ENCODE results near the gene FABP1.

DNA sequence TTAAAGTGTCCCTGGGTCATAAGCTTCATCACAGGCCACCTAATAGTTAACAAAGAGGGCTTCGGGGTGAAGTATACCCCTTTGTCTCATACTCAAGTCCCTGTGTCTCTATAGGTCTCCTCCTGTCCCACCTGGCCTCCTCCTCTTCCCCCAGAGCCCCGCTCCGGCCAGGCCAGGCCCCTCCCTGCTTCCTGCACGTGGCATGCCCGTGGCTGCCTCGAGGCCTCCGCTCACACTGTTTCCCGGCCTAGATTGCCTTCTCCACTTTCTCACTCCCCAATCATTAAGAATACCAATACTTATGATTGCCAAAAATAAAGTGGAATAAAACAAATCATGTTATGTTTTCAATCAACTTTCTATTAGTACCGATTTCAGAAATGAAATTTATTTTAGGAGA, 41.5 kb downstream of the FABP1 start:
- TF ChIP-seq, protein P1, sequence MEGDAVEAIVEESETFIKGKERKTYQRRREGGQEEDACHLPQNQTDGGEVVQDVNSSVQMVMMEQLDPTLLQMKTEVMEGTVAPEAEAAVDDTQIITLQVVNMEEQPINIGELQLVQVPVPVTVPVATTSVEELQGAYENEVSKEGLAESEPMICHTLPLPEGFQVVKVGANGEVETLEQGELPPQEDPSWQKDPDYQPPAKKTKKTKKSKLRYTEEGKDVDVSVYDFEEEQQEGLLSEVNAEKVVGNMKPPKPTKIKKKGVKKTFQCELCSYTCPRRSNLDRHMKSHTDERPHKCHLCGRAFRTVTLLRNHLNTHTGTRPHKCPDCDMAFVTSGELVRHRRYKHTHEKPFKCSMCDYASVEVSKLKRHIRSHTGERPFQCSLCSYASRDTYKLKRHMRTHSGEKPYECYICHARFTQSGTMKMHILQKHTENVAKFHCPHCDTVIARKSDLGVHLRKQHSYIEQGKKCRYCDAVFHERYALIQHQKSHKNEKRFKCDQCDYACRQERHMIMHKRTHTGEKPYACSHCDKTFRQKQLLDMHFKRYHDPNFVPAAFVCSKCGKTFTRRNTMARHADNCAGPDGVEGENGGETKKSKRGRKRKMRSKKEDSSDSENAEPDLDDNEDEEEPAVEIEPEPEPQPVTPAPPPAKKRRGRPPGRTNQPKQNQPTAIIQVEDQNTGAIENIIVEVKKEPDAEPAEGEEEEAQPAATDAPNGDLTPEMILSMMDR (IDR thresholded peaks at IDR 0.05), result no peak
- TF ChIP-seq POLR2A (IDR thresholded peaks at IDR 0.05) (no peak), EP300 (IDR thresholded peaks at IDR 0.05) (no peak), POLR2AphosphoS5 (IDR thresholded peaks at IDR 0.05) (no peak)
